RWPE2 (cell line): ENCODE data around the gene HNRNPM.
A peak's percentile ranks its signal among the peaks of the same experiment; 100 is the strongest.

Source experiments
- ATAC-seq: fragments of 200-7000 bp; cut with Tn5 transposase; 3 replicates; pipeline ENCODE4 v1.9.1; 2021; ENCODE audit warnings: low read depth
- DNase-seq: peaks from one replicate; pipeline ENCODE4 v3.0.0-alpha.2; 2020; ENCODE audit warnings: low spot score
- H3K27ac ChIP-seq: fragments of 450-650 bp; 2 replicates; pipeline ENCODE4 v1.5.1; 2017; ENCODE audit warnings: mild to moderate bottlenecking; ENCODE audit not compliant: poor library complexity, severe bottlenecking
- H3K27me3 ChIP-seq: fragments of 250-450 bp; sonication (Bioruptor Pico); 2 replicates; pipeline ENCODE4 v1.5.1; 2021; ENCODE audit warnings: mild to moderate bottlenecking, moderate library complexity; ENCODE audit not compliant: insufficient read depth, poor library complexity, severe bottlenecking
- H3K36me3 ChIP-seq: fragments of 250-450 bp; sonication (Bioruptor Pico); 2 replicates; pipeline ENCODE4 v1.5.1; 2020; ENCODE audit warnings: low read depth, mild to moderate bottlenecking, moderate library complexity
- H3K4me1 ChIP-seq: fragments of 250-450 bp; sonication (Bioruptor Pico); 2 replicates; pipeline ENCODE4 v1.5.1; 2021; ENCODE audit warnings: mild to moderate bottlenecking, moderate library complexity; ENCODE audit not compliant: insufficient read depth, poor library complexity, severe bottlenecking
- H3K4me3 ChIP-seq: fragments of 250-450 bp; sonication (Bioruptor Pico); 2 replicates; pipeline ENCODE4 v1.5.1; 2021; ENCODE audit warnings: mild to moderate bottlenecking, moderate library complexity; ENCODE audit not compliant: severe bottlenecking
- H3K9me3 ChIP-seq: fragments of 250-450 bp; sonication (Bioruptor Pico); 2 replicates; pipeline ENCODE4 v1.5.1; 2021; ENCODE audit warnings: mild to moderate bottlenecking, moderate library complexity; ENCODE audit not compliant: severe bottlenecking
- TF ChIP-seq, protein P1 (sequence below): fragments of 450-650 bp; IDR thresholded peaks from one replicate; pipeline ENCODE4 v1.5.1; 2017; ENCODE audit warnings: mild to moderate bottlenecking, moderate library complexity; ENCODE audit not compliant: poor library complexity, severe bottlenecking

HNRNPM gene

DNA sequence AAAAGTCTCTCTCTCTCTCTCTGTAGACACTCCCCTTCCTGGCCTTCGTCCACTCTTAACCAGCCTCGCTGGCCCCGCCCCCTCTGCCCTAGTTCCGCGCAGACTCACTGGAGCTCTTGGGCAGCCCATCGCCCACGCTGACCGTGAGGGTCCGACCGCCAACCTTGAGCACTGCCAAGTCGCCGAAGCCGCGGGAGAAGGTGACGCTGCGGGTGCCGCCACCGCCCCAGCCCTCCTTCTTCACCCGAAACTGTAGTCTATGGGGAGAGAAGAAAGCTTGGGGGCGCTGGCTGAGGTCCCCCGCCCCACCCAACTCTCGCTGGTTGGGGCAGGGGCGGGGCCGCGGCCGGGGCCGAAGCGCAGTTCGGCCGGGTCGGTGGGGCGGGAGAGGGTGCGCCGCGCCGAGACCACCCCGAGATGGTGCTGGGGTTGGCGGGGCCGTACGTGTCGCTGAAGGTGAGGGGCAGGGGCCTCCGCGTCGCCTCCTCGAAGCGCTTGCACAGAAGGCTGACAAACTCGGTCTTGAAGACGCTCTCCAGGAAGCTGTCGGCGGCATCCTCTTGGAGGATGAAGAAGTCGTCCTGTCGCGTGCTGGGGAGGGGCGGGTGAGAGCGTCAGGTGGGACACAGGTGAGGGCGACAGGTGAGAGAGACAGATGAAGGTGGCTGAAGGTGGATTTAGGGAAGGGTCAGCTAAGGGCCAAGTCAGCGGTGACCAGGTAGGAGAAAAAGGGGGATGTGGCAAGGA is 81.7 kb downstream of the HNRNPM start:
- peak overlapping the region; percentile 64 for H3K4me3 ChIP-seq
- no peaks in the 10 kb centered on the region for H3K9me3 ChIP-seq
- H3K27me3 ChIP-seq, result no peaks in the 10 kb centered on the region
- ATAC-seq (peak; percentile 72), DNase-seq (peak; percentile 91)
- TF ChIP-seq, protein P1, sequence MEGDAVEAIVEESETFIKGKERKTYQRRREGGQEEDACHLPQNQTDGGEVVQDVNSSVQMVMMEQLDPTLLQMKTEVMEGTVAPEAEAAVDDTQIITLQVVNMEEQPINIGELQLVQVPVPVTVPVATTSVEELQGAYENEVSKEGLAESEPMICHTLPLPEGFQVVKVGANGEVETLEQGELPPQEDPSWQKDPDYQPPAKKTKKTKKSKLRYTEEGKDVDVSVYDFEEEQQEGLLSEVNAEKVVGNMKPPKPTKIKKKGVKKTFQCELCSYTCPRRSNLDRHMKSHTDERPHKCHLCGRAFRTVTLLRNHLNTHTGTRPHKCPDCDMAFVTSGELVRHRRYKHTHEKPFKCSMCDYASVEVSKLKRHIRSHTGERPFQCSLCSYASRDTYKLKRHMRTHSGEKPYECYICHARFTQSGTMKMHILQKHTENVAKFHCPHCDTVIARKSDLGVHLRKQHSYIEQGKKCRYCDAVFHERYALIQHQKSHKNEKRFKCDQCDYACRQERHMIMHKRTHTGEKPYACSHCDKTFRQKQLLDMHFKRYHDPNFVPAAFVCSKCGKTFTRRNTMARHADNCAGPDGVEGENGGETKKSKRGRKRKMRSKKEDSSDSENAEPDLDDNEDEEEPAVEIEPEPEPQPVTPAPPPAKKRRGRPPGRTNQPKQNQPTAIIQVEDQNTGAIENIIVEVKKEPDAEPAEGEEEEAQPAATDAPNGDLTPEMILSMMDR, result no peak
- no peaks in the 10 kb centered on the region for H3K36me3 ChIP-seq
- H3K4me1 ChIP-seq, result no peaks in the 10 kb centered on the region
- H3K27ac ChIP-seq, result peak overlapping the region; percentile 47

DNA sequence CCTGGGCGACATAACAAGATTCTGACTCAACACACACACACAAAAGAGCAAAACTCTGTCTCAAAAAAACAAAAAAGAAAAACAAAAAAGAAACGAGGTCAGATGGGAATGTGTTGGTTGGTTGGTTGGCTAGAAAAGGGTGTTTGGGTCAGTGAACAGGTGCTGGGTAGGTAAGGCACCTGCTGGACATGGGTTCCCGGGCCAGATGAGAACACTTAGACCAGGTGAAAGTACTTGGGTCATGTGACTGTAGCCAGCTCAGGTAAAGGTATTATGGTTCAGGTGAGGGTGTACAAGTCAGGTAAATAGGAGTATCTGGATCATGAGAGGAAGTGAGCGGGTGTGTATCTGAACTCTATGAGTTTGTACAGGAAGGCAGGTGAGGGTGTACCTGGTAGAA is 83.7 kb downstream of the HNRNPM start:
- no peaks in the 10 kb centered on the region for H3K9me3 ChIP-seq
- DNase-seq (no peak), ATAC-seq (no peak)
- H3K27ac ChIP-seq, result no peak overlapping the region
- TF ChIP-seq, protein P1, result no peak
- no peaks in the 10 kb centered on the region for H3K36me3 ChIP-seq
- H3K27me3 ChIP-seq, result no peaks in the 10 kb centered on the region
- H3K4me3 ChIP-seq, result no peak overlapping the region
- H3K4me1 ChIP-seq, result no peaks in the 10 kb centered on the region

DNA sequence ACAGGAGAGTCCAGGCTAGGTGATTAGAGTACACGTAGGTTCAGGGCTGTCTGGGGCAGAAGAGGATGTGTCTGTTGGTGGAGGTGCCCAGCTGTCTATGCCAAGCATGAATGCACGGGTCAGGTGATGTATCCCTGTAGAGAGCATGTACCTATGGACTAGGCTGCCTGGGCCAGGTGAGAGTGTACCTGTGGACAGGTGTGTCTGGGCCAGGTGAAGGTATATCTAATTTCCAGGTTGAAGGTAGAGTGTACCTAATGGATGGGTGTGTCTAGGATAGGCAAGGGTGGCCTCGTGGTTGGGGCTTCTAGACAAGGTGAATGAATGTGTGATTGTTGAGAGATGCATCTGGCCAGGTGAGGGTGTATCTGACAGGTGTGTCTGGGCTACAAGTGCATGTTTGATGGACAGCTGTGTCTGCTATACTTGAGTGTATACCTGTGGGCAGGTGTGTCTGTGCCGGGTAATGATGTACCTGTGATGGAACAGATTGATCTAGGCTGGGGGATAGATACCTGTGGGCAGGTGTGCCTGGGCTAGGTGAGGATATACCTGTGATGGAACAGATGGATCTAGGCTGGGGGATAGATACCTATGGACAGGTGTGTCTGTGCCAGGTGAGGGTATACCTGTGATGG is 84.7 kb downstream of the HNRNPM start:
- H3K36me3 ChIP-seq, result no peaks in the 10 kb centered on the region
- H3K9me3 ChIP-seq, result no peaks in the 10 kb centered on the region
- H3K4me1 ChIP-seq, result no peaks in the 10 kb centered on the region
- H3K4me3 ChIP-seq, result no peak overlapping the region
- H3K27ac ChIP-seq, result no peak overlapping the region
- no peak for DNase-seq
- no peak for ATAC-seq
- TF ChIP-seq, protein P1, result no peak
- H3K27me3 ChIP-seq, result no peaks in the 10 kb centered on the region

DNA sequence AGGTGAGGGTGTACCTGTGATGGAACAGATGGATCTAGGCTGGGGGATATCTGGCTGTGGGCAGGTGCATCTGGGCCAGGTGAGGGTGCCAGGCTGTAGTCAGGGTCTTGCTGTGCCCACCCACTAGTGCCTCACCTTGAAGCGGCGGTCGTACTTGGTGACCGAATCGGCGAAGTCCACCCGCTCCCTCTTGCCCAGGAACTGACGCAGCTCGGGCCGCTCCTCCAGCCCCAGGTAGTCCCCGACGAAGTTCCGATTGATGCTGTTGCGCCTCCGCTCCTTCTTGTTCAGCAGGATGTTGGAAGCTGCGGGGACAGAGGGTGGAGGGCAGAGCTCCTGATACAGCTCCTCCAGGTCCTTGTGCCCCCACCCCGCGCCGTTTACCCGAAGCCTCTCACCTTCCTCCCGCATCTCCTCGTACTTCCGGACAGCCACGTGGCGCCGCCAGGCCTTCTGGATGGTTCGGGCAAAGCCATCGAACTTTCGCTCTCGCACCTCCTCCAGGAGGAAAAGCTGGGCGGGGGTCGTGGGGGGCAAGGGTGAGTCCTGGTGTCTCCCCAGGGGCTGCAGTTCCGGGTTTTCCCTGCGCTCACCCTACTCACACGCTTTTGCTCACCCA is 85.4 kb downstream of the HNRNPM start:
- ATAC-seq, result no peak
- no peaks in the 10 kb centered on the region for H3K36me3 ChIP-seq
- no peaks in the 10 kb centered on the region for H3K4me1 ChIP-seq
- no peak overlapping the region for H3K4me3 ChIP-seq
- TF ChIP-seq, protein P1, result no peak
- no peak overlapping the region for H3K27ac ChIP-seq
- no peak for DNase-seq
- H3K9me3 ChIP-seq, result no peaks in the 10 kb centered on the region
- no peaks in the 10 kb centered on the region for H3K27me3 ChIP-seq
